H1 (cell line): ENCODE data around the gene ZSCAN12. TPM values are rescaled to one million over a fixed set of nuclear protein-coding genes. Genes with fewer than 3 reads are reported as not detected.

Experiments
- CTCF ChIA-PET: fragments of 300-600 bp; sonication (Branson Sonifier 250); formaldehyde crosslinking; loops from one replicate; lab custom pipeline; 2021; ENCODE audit not compliant: partially characterized antibody; lab: Charles Lee
- POLR2A ChIA-PET: fragments of 300-600 bp; sonication (Branson Sonifier 250); formaldehyde crosslinking; loops from one replicate; lab custom pipeline; 2021; ENCODE audit warnings: inconsistent platforms; ENCODE audit not compliant: partially characterized antibody; lab: Charles Lee
- DNase-seq, 2 experiments: peaks; one replicate each; pipeline versions ENCODE4 v3.0.0 to v3.0.0-alpha.2; 2010 to 2022; ENCODE audit warnings: low spot score in 2 of 2, low read depth in 1 of 2, mixed read lengths in 1 of 2
- FAIRE-seq: peaks from 2 replicates; lab custom pipeline; 2011; peaks lifted over from hg19 to GRCh38; lab: Jason Lieb, UNC
- H2AFZ ChIP-seq: 2 replicates; pipeline ENCODE4 v1.8.1; 2012; ENCODE audit warnings: low read length, inconsistent platforms
- H2AK5ac ChIP-seq: 2 replicates; pipeline ENCODE4 v1.6.1; 2013; ENCODE audit warnings: low read depth, low read length
- H2BK120ac ChIP-seq: replicated peaks from 2 replicates; pipeline ENCODE3; 2013; ENCODE audit warnings: low read depth, low read length, inconsistent platforms
- H2BK12ac ChIP-seq: 2 replicates; pipeline ENCODE4 v1.6.1; 2013; ENCODE audit warnings: low read depth, low read length
- H2BK15ac ChIP-seq: 2 replicates; pipeline ENCODE4 v1.6.1; 2013; ENCODE audit warnings: low read length
- H2BK20ac ChIP-seq: 2 replicates; pipeline ENCODE4 v1.6.1; 2013; ENCODE audit warnings: low read length
- H2BK5ac ChIP-seq: 2 replicates; pipeline ENCODE4 v1.6.1; 2013; ENCODE audit warnings: low read depth, low read length
- H3K14ac ChIP-seq: 2 replicates; pipeline ENCODE4 v1.6.1; 2013; ENCODE audit warnings: inconsistent platforms; ENCODE audit not compliant: insufficient read length
- H3K18ac ChIP-seq: 2 replicates; pipeline ENCODE4 v1.6.1; 2013; ENCODE audit warnings: low read length; ENCODE audit errors: extremely low read depth
- H3K23ac ChIP-seq: 2 replicates; pipeline ENCODE4 v1.6.1; 2013; ENCODE audit warnings: inconsistent platforms; ENCODE audit not compliant: insufficient read length
- H3K23me2 ChIP-seq: 2 replicates; pipeline ENCODE4 v1.6.1; 2013; ENCODE audit warnings: low read depth, low read length
- H3K27ac ChIP-seq: 2 replicates; pipeline ENCODE4 v1.6.1; 2011; ENCODE audit warnings: low read depth, low read length, inconsistent platforms
- H3K27me3 ChIP-seq, 4 experiments: replicated peaks in 1 of 4; 1 replicate in 1 of 4; 2 replicates in 3 of 4; pipeline versions ENCODE4 v1.6.1 to v1.8.1; 2011 to 2013; ENCODE audit warnings: low read length in 3 of 4, mild to moderate bottlenecking in 3 of 4, inconsistent platforms in 2 of 4, mixed read lengths in 2 of 4, moderate library complexity in 1 of 4; ENCODE audit not compliant: control insufficient read depth in 3 of 4, insufficient read depth in 3 of 4; ENCODE audit errors: extremely low read depth in 1 of 4
- H3K36me3 ChIP-seq, 4 experiments: 2 replicates each; pipeline versions ENCODE4 v1.6.1 to v1.8.1; 2011 to 2013; ENCODE audit warnings: mild to moderate bottlenecking in 4 of 4, low read length in 3 of 4, moderate library complexity in 2 of 4, control low read depth in 1 of 4, inconsistent platforms in 1 of 4; ENCODE audit not compliant: insufficient read depth in 4 of 4, control insufficient read depth in 2 of 4
- H3K4ac ChIP-seq: replicated peaks from 2 replicates; pipeline ENCODE3; 2013; ENCODE audit warnings: low read length, low read depth, mixed read lengths, inconsistent platforms; ENCODE audit not compliant: insufficient read length
- H3K4me1 ChIP-seq, 4 experiments: replicated peaks in 1 of 4; 1 replicate in 1 of 4; 2 replicates in 3 of 4; pipeline versions ENCODE4 v1.6.1 to v1.8.1; 2011 to 2013; ENCODE audit warnings: low read length in 3 of 4, inconsistent platforms in 2 of 4, mixed read lengths in 1 of 4; ENCODE audit not compliant: insufficient read depth in 4 of 4, control insufficient read depth in 3 of 4
- H3K4me2 ChIP-seq, 2 experiments: 2 replicates each; pipeline versions ENCODE4 v1.6.1 to v1.8.1; 2011 to 2013; ENCODE audit warnings: low read depth in 2 of 2, low read length in 2 of 2, control low read depth in 1 of 2, inconsistent platforms in 1 of 2, mild to moderate bottlenecking in 1 of 2; ENCODE audit not compliant: insufficient read depth in 1 of 2
- H3K4me3 ChIP-seq, 4 experiments: fragments of 200-600, 300-600 bp in 1 of 4; sonication (generic), shearing (Covaris generic), sonication (Bioruptor Twin) in 1 of 4; 2 replicates each; pipeline versions ENCODE4 v1.5.1 to v1.8.1; 2011 to 2016; ENCODE audit warnings: low read length in 4 of 4, low read depth in 3 of 4, control low read depth in 2 of 4, inconsistent platforms in 2 of 4, mild to moderate bottlenecking in 2 of 4, mixed read lengths in 1 of 4, moderate library complexity in 1 of 4; ENCODE audit not compliant: insufficient read depth in 2 of 4; ENCODE audit errors: extremely low read depth in 1 of 4
- H3K56ac ChIP-seq: replicated peaks from 2 replicates; pipeline ENCODE3; 2013; ENCODE audit warnings: low read depth, mild to moderate bottlenecking, mixed read lengths, low read length, inconsistent platforms; ENCODE audit not compliant: insufficient read length
- H3K79me1 ChIP-seq: 2 replicates; pipeline ENCODE4 v1.6.1; 2013; ENCODE audit warnings: low read depth, low read length, control low read depth
- H3K79me2 ChIP-seq, 2 experiments: 2 replicates each; pipeline versions ENCODE4 v1.6.1 to v1.8.1; 2012 to 2013; ENCODE audit warnings: low read length in 2 of 2, mild to moderate bottlenecking in 2 of 2, inconsistent platforms in 1 of 2; ENCODE audit not compliant: insufficient read depth in 2 of 2, control insufficient read depth in 1 of 2
- H3K9ac ChIP-seq, 4 experiments: replicated peaks in 1 of 4; 1 replicate in 1 of 4; 2 replicates in 3 of 4; pipeline versions ENCODE4 v1.6.1 to v1.8.1; 2011 to 2013; ENCODE audit warnings: low read depth in 3 of 4, low read length in 3 of 4, control low read depth in 2 of 4, mild to moderate bottlenecking in 2 of 4, moderate library complexity in 2 of 4, inconsistent platforms in 1 of 4; ENCODE audit errors: extremely low read depth in 1 of 4
- H3K9me3 ChIP-seq, 2 experiments: 2 replicates each; pipeline versions ENCODE4 v1.6.1 to v1.8.1; 2012 to 2013; ENCODE audit warnings: mild to moderate bottlenecking in 2 of 2, moderate library complexity in 2 of 2, control low read depth in 1 of 2, inconsistent platforms in 1 of 2, low read depth in 1 of 2, low read length in 1 of 2, mixed read lengths in 1 of 2; ENCODE audit not compliant: insufficient read depth in 2 of 2
- H4K20me1 ChIP-seq, 2 experiments: replicated peaks in 1 of 2; 2 replicates each; pipeline versions ENCODE3 to v1.8.1; 2011 to 2013; ENCODE audit warnings: inconsistent platforms in 2 of 2, low read length in 2 of 2, mild to moderate bottlenecking in 1 of 2; ENCODE audit not compliant: insufficient read depth in 2 of 2, control insufficient read depth in 1 of 2
- H4K5ac ChIP-seq: 2 replicates; pipeline ENCODE4 v1.6.1; 2013; ENCODE audit warnings: low read length, low read depth, mixed read lengths, inconsistent platforms; ENCODE audit not compliant: insufficient read length
- H4K8ac ChIP-seq: 2 replicates; pipeline ENCODE4 v1.8.0; 2013; ENCODE audit warnings: mild to moderate bottlenecking, moderate library complexity, low read length, inconsistent platforms; ENCODE audit not compliant: insufficient read depth; ENCODE audit errors: extremely low read depth
- H4K91ac ChIP-seq: replicated peaks from 2 replicates; pipeline ENCODE3; 2013; ENCODE audit warnings: low read length, mixed read lengths, inconsistent platforms; ENCODE audit not compliant: insufficient read length
- CHD1 ChIP-seq: IDR thresholded peaks from 2 replicates; pipeline ENCODE4 v1.6.1; 2012; ENCODE audit warnings: low read depth, low read length, improper control_type of control experiment
- EZH2 ChIP-seq: fragments of 200-600 bp; sonication (generic); IDR thresholded peaks from 2 replicates; pipeline ENCODE4 v1.7.1; 2012; ENCODE audit warnings: low read depth, mild to moderate bottlenecking, moderate library complexity, low read length, inconsistent platforms; ENCODE audit not compliant: severe bottlenecking
- HDAC2 ChIP-seq, 2 experiments: fragments of 300-600 bp in 1 of 2; sonication (generic) in 1 of 2; IDR thresholded peaks; 2 replicates each; pipeline ENCODE4 v1.6.1; 2011 to 2012; ENCODE audit warnings: low read depth in 2 of 2, low read length in 2 of 2, mild to moderate bottlenecking in 2 of 2, moderate library complexity in 2 of 2, borderline replicate concordance in 1 of 2, inconsistent platforms in 1 of 2
- KDM4A ChIP-seq: IDR thresholded peaks from one replicate; pipeline ENCODE4 v1.7.1; 2012; ENCODE audit warnings: low read depth, mild to moderate bottlenecking, moderate library complexity, low read length, inconsistent platforms; ENCODE audit not compliant: severe bottlenecking
- SIX5 ChIP-seq: IDR thresholded peaks from 2 replicates; pipeline ENCODE4 v1.6.1; 2011; ENCODE audit warnings: mild to moderate bottlenecking, low read depth, low read length
- TAF7 ChIP-seq: optimal IDR thresholded peaks from 2 replicates; pipeline ENCODE3; 2011; ENCODE audit warnings: low read depth, mild to moderate bottlenecking, inconsistent platforms, low read length, moderate library complexity, borderline replicate concordance
- polyA plus RNA-seq, 7 experiments: library from polyadenylated mRNA; depleted of rRNA in 3 of 7; stranded (reverse) in 5 of 7; unstranded in 2 of 7; fragments of >200 nt in 5 of 7; fragments of 200-250 nt in 2 of 7; gene quantifications; 1 replicate in 5 of 7; 2 replicates in 1 of 7; 4 replicates in 1 of 7; pipeline versions ENCODE4 v1.2.1 to v1.2.3, GENCODE V29; 2011 to 2013; ENCODE audit warnings: missing spikeins in 2 of 7, mixed read lengths in 2 of 7
- total RNA-seq: library from RNA; stranded (reverse); fragmentation: NEBNext Ultra II Directional; extraction: Animal tissue kit (Norgen Biotek cat#: 25700); gene quantifications from 2 replicates; pipeline ENCODE4 v1.2.1, GENCODE V29; 2021

ZSCAN12 gene
- total and polyA plus RNA-seq, 2 of the 8 experiments (the other 6 are each of a cell fraction or from before 2014, with no cell fraction given): 2.2 to 9.6 TPM

DNA sequence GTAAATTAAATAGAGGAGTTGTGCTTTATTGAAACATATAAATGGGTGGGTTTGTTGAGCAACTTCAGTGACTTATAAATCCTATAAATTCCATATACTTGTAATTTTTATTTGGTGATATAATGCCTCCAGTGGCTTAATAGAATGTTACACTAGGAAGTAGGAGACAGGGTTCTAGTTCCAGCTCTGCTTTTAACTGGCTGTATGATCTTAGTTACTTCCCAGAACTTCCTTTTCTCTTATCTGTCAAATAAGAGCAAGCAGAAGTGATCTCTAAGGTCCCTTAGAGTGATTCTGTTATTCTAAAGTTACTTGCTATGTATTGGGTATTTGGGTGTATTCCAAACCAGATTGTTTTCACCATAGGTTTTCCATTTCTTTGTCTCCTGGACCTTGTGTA is 33.6 kb upstream of the ZSCAN12 start:
- no peak overlapping the region for H3K4me3 ChIP-seq
- H3K36me3 ChIP-seq: peaks cover 0 to 5% (median 1%) of the 10 kb centered on the region in 4 experiments; a peak in 2 of 8 replicates
- no peaks in the 10 kb centered on the region for H3K79me1 ChIP-seq
- H4K20me1 ChIP-seq: no peaks in the 10 kb centered on the region
- no peaks in the 10 kb centered on the region for H3K4me1 ChIP-seq
- ChIA-PET POLR2A (interaction anchor here (0.6 kb wide), 1 partner anchor 9 kb away, joined by 4 read pairs; no protein-coding TSS in a partner anchor), CTCF (interaction anchor here (0.8 to 1.2 kb wide), 2 partner anchors 36 to 109 kb away, joined by 3 read pairs; no protein-coding TSS in a partner anchor)
- no peaks in the 10 kb centered on the region for H3K9me3 ChIP-seq
- TF ChIP-seq TAF7 (no peak), SIX5 (no peak), EZH2 (no peak), CHD1 (no peak), HDAC2 (IDR thresholded peaks at IDR 0.05; ENCODE audit: borderline replicate concordance in 1 of 2, low read depth in 2 of 2, low read length in 2 of 2) (no peak), KDM4A (no peak)
- H2AK5ac ChIP-seq: no peak overlapping the region
- no peak overlapping the region for H3K27ac ChIP-seq
- H2BK20ac ChIP-seq: no peak overlapping the region
- no peaks in the 10 kb centered on the region for H3K27me3 ChIP-seq
- H2BK120ac ChIP-seq: no peak overlapping the region
- H3K79me2 ChIP-seq: no peaks in the 10 kb centered on the region
- no peak overlapping the region for H4K5ac ChIP-seq
- no peak overlapping the region for H4K91ac ChIP-seq
- H3K14ac ChIP-seq: no peak overlapping the region
- H3K56ac ChIP-seq: no peak overlapping the region
- no peak overlapping the region for H3K4me2 ChIP-seq
- H3K18ac ChIP-seq: no peak overlapping the region
- DNase-seq: no peak
- H2BK15ac ChIP-seq: no peak overlapping the region
- no peak overlapping the region for H2BK12ac ChIP-seq
- FAIRE-seq: no peak
- no peaks in the 10 kb centered on the region for H3K23me2 ChIP-seq
- H3K4ac ChIP-seq: no peak overlapping the region
- H3K23ac ChIP-seq: no peak overlapping the region
- H2AFZ ChIP-seq: no peak overlapping the region
- no peak overlapping the region for H4K8ac ChIP-seq
- no peak overlapping the region for H2BK5ac ChIP-seq
- no peak overlapping the region for H3K9ac ChIP-seq
